Uterus (tissue), 2 donors: ENCODE results near the gene FOXN4.

Source experiments
- POLR2A ChIP-seq, 2 donors: fragments of 450-650 bp; IDR thresholded peaks; one replicate each; pipeline ENCODE4 v1.6.1; 2016; ENCODE audit warnings: antibody characterized with exemption in 2 of 2, mild to moderate bottlenecking in 1 of 2, moderate library complexity in 1 of 2
- TF ChIP-seq, protein P1 (sequence below), 4 experiments: fragments of 200-600 bp in 2 of 4; fragments of 450-650 bp in 2 of 4; sonication (generic) in 2 of 4; IDR thresholded peaks; one replicate each; pipeline ENCODE4 v1.5.1; 2016 to 2019; ENCODE audit warnings: antibody characterized with exemption in 4 of 4, mild to moderate bottlenecking in 2 of 4, moderate library complexity in 1 of 4

GRCh38 chr12:109284392-109284791 lies 24.7 kb downstream of the FOXN4 start:
- TF ChIP-seq, protein P1, sequence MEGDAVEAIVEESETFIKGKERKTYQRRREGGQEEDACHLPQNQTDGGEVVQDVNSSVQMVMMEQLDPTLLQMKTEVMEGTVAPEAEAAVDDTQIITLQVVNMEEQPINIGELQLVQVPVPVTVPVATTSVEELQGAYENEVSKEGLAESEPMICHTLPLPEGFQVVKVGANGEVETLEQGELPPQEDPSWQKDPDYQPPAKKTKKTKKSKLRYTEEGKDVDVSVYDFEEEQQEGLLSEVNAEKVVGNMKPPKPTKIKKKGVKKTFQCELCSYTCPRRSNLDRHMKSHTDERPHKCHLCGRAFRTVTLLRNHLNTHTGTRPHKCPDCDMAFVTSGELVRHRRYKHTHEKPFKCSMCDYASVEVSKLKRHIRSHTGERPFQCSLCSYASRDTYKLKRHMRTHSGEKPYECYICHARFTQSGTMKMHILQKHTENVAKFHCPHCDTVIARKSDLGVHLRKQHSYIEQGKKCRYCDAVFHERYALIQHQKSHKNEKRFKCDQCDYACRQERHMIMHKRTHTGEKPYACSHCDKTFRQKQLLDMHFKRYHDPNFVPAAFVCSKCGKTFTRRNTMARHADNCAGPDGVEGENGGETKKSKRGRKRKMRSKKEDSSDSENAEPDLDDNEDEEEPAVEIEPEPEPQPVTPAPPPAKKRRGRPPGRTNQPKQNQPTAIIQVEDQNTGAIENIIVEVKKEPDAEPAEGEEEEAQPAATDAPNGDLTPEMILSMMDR (IDR thresholded peaks at IDR 0.05): no peak
- TF ChIP-seq POLR2A (IDR thresholded peaks at IDR 0.05): no peak
